Ovary (tissue), 9 donors: ENCODE results near the gene VDAC2. TPM values are rescaled to one million over a fixed set of nuclear protein-coding genes. Genes with fewer than 3 reads are reported as not detected.

Experiments used
- DNase-seq, 5 donors: peaks; one replicate each; pipeline ENCODE4 v3.0.0-alpha.2; 2019 to 2020
- H3K27ac ChIP-seq, 2 donors: fragments of 200-600 bp; one replicate each; pipeline versions ENCODE4 v1.5.1 to v1.8.0; 2019 to 2022
- H3K27me3 ChIP-seq: fragments of 200-600 bp; one replicate; pipeline ENCODE4 v1.8.0; 2022
- H3K36me3 ChIP-seq: fragments of 200-600 bp; sonication (generic); one replicate; pipeline ENCODE4 v1.5.1; 2019
- H3K4me1 ChIP-seq: one replicate; pipeline ENCODE4 v1.8.1; 2013; ENCODE audit warnings: mild to moderate bottlenecking, moderate library complexity; ENCODE audit not compliant: insufficient read depth
- H3K4me3 ChIP-seq: fragments of 200-600 bp; sonication (generic); one replicate; pipeline ENCODE4 v1.5.1; 2017
- H3K9me3 ChIP-seq, 2 donors: fragments of 200-600 bp in 1 of 2; sonication (generic) in 1 of 2; one replicate each; pipeline versions ENCODE4 v1.5.1 to v1.8.1; 2013 to 2019; ENCODE audit warnings: mild to moderate bottlenecking in 1 of 2, moderate library complexity in 1 of 2
- EP300 ChIP-seq: sonication (generic); formaldehyde crosslinking; IDR thresholded peaks from one replicate; pipeline ENCODE4 v1.6.1; 2017; ENCODE audit warnings: antibody characterized with exemption
- POLR2A ChIP-seq: fragments of 450-650 bp; IDR thresholded peaks from one replicate; pipeline ENCODE4 v1.6.1; 2017; ENCODE audit warnings: antibody characterized with exemption, mild to moderate bottlenecking, moderate library complexity
- WGBS, 3 donors: extraction: QIAGEN DNeasy Blood & Tissue Kit in 1 of 3; methylation state at CpG; one replicate each; pipeline versions ENCODE4 v1.1.5 to v1.1.7; 2013 to 2017; 5-methylcytosine and 5-hydroxymethylcytosine counted together
- intact Hi-C, 4 donors: fragments of 100-400 bp; cut with DNase I; formaldehyde crosslinking; loops; one replicate each; pipeline versions ENCODE4 v1.11.0 to v1.15.1; 2022 to 2023
- polyA plus RNA-seq, 2 donors: library from polyadenylated mRNA; stranded (reverse); fragments of 200-250 nt in 1 of 2; fragments of 350-450 nt in 1 of 2; fragmentation: Illumina TruSeq in 1 of 2; extraction: RNeasy Lipid Tissue Mini Kit (QIAGEN cat#74804) in 1 of 2; gene quantifications; one replicate each; pipeline ENCODE4 v1.2.3, GENCODE V29; 2013 to 2014
- total RNA-seq, 7 donors: library from RNA; depleted of rRNA in 2 of 7; stranded (reverse); fragments of >200 nt in 2 of 7; fragmentation: NEBNext Ultra II Directional in 3 of 7; extraction: Animal tissue kit (Norgen Biotek cat#: 25700) in 3 of 7; gene quantifications; one replicate each; pipeline versions ENCODE4 v1.1.0 to v1.2.4, GENCODE V29; 2016 to 2023
- TF ChIP-seq, protein P1 (sequence below), 3 donors: fragments of 450-650 bp in 2 of 3; fragments of 200-600 bp in 1 of 3; IDR thresholded peaks; one replicate each; pipeline versions ENCODE4 v1.5.1 to v1.8.0; 2016 to 2022; ENCODE audit warnings: antibody characterized with exemption in 3 of 3, mild to moderate bottlenecking in 1 of 3
- donor health status: DM: no; HTN: no; CAD: no; lungs with moderate emphysema.
- donor health status: DM: no; HTN: no; CAD: no.
- donor health status: Bipolar disorder and iron deficiency.
- donor health status: DM: yes; HTN: yes; CAD: no.
- donor health status: DM: no; HTN: no; CAD: no.
- donor health status: DM: yes; HTN: yes; CAD: no.

The VDAC2 gene
- total and polyA plus RNA-seq, 9 donors, result 106 to 252 (median 141) TPM

DNA sequence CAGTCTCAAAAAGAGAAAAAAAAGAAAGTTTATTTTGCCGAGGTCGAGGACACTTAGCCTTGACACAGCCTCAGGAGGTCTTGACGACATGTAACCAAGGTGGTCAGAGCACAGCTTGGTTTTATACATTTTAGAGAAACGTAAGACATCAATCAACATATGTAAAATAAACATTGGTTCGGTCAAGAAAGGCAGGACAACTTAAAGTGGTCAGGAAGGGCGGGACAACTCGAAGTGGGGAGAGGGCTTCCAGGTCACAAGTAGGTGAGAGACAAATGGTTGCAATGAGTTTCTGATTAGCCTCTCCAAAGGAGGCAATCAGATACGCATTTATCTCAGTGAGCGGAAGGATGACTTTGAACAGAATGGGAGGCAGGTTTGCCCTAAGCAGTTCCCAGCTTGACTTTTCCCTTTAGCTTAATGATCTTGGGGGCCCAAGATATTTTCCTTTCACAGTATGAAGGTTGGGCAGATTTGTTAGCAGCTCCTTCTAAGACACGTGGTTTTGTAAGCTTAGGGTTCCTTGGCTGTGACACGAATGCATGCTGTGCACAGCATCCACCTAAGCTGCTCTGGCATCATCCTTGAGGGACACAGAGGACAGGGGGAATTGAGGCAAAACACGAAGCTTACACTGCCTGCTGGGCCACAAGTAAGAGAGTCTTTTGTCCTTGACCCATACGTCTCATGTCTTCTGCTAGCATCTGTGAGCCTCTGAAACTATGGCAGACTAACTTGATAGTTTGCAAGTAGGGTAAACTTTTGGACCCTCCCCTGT is 3.3 kb upstream of the VDAC2 start:
- no peak overlapping the region for H3K27ac ChIP-seq
- TF ChIP-seq POLR2A, result no peak
- H3K9me3 ChIP-seq, result no peaks in the 10 kb centered on the region
- H3K27me3 ChIP-seq, result no peaks in the 10 kb centered on the region
- DNase-seq, result no peak
- H3K36me3 ChIP-seq, result no peaks in the 10 kb centered on the region
- intact Hi-C loops, result no loop called here
- peaks cover 4% of the 10 kb centered on the region for H3K4me1 ChIP-seq
- H3K4me3 ChIP-seq, result no peak overlapping the region
- WGBS, 3 donors, result 68 to 75% (median 70%) methylated on average over 13 of the region's 13 CpGs

DNA sequence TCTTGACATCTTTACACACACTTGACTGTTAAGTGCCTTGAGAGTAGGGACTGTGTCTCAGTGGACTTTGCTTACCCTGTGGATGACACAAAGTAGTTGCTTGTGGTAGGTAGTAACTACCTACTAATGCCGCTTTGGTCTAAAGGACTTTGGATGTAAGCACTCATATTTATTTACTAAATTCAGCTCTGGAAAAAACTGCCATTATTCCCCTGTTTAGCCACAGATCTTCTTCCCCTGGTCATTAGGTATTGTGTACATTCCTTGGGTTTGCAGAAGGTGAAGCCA is 2.8 kb upstream of the VDAC2 start:
- Histone ChIP-seq H3K36me3 (no peaks in the 10 kb centered on the region), H3K4me3 (no peak overlapping the region), H3K27me3 (no peaks in the 10 kb centered on the region), H3K4me1 (peaks cover 4% of the 10 kb centered on the region), H3K27ac (no peak overlapping the region), H3K9me3 (no peaks in the 10 kb centered on the region)
- whole genome bisulfite sequencing, 3 donors, result 86 to 96% (median 94%) methylated on average over 1 of the region's 1 CpG
- no peak for TF ChIP-seq POLR2A
- TF ChIP-seq EP300, result no peak
- TF ChIP-seq, protein P1, sequence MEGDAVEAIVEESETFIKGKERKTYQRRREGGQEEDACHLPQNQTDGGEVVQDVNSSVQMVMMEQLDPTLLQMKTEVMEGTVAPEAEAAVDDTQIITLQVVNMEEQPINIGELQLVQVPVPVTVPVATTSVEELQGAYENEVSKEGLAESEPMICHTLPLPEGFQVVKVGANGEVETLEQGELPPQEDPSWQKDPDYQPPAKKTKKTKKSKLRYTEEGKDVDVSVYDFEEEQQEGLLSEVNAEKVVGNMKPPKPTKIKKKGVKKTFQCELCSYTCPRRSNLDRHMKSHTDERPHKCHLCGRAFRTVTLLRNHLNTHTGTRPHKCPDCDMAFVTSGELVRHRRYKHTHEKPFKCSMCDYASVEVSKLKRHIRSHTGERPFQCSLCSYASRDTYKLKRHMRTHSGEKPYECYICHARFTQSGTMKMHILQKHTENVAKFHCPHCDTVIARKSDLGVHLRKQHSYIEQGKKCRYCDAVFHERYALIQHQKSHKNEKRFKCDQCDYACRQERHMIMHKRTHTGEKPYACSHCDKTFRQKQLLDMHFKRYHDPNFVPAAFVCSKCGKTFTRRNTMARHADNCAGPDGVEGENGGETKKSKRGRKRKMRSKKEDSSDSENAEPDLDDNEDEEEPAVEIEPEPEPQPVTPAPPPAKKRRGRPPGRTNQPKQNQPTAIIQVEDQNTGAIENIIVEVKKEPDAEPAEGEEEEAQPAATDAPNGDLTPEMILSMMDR (IDR thresholded peaks at IDR 0.05), result no peak
- intact Hi-C loops, result no loop called here
- DNase-seq, result no peak

- peak in 1 of 5 donors; percentile 33 for DNase-seq
- Histone ChIP-seq H3K4me1 (peaks cover 4% of the 10 kb centered on the region), H3K36me3 (no peaks in the 10 kb centered on the region), H3K9me3 (no peaks in the 10 kb centered on the region), H3K4me3 (no peak overlapping the region), H3K27me3 (no peaks in the 10 kb centered on the region), H3K27ac (no peak overlapping the region)
- WGBS, 3 donors, result 54 to 58% (median 56%) methylated on average over 4 of the region's 4 CpGs
- TF ChIP-seq EP300 (no peak), POLR2A (no peak)
- TF ChIP-seq, protein P1 (IDR thresholded peaks at IDR 0.05), result no peak
- intact Hi-C loops, result no loop called here
These were observed 2.4 kb upstream of the VDAC2 start for GRCh38 chr10:75208181-75208580.

DNA sequence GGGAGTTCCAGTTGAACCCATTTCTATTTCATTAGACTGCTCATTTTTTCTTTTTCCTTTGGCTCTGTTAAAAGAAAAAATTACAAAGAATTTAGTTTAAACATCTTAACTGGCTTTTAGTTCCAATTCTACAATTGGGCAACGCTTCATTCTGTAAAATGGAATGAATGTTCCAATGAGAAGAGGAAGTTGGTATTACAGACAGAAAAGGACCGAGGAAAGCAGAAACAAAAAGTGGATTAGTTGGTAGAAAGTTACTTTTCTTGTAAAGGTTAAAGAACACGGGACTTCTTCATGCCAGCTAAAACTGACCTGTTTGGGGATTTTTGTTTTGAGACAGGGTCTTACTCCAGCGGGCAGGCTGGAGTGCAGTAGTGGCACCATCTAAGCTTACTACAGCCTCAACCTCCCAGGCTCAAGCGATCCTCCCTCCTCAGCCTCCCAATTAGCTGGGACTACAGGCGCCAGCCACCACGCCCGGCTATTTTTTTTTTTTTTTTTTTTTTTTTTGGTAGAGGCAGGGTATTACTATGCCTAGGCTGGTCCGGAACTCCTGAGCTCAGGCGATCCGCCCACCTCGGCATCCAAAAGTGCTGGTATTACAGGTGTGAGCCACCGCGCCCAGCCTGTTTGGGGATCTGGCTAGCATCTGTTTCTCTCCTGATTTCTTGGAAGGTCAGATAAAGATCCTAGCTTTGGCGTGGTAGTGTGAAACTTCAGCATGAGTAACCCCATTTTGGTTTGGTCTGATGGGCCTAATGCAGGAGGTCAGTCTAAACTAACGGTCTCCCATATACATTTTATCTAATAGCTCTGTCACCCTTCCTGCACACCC is 1.3 kb upstream of the VDAC2 start:
- no peak for TF ChIP-seq EP300
- TF ChIP-seq POLR2A, result no peak
- TF ChIP-seq, protein P1 (IDR thresholded peaks at IDR 0.05), result no peak
- WGBS, 3 donors, result 78 to 83% (median 81%) methylated on average over 16 of the region's 16 CpGs
- Histone ChIP-seq H3K27me3 (no peaks in the 10 kb centered on the region), H3K27ac (peak overlapping the region; percentile 93 to 98), H3K4me1 (peaks cover 4% of the 10 kb centered on the region), H3K36me3 (no peaks in the 10 kb centered on the region), H3K9me3 (no peaks in the 10 kb centered on the region), H3K4me3 (peak overlapping the region; percentile 86)
- intact Hi-C loops, result no loop called here
- peak in 4 of 5 donors; percentile 42 to 58 (median 54) for DNase-seq

DNA sequence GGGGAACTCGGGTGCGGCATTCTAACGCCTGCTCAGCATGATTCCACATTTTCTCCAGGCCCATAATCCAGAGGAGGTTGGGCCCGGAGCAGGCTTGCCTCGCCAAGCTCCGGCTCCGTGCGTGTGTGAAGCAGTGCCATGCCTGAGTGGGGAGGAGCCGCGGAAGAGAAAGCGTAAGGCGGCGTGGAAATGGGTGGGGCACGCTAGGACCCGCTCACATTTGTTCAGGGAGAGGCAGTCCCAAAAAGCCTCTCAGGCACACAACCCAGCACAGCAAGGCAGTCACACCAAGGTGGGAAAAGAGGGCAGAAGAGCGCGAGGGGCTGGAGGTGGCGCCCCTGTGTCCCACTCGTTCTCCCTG is 695 bp upstream of the VDAC2 start:
- Histone ChIP-seq H3K27me3 (no peaks in the 10 kb centered on the region), H3K27ac (peak overlapping the region; percentile 93 to 98), H3K4me3 (peak overlapping the region; percentile 86), H3K4me1 (peaks cover 4% of the 10 kb centered on the region), H3K9me3 (no peaks in the 10 kb centered on the region), H3K36me3 (no peaks in the 10 kb centered on the region)
- TF ChIP-seq, protein P1 (IDR thresholded peaks at IDR 0.05), result no peak
- no peak for TF ChIP-seq POLR2A
- no peak for TF ChIP-seq EP300
- 0% methylated on average over 19 of the region's 19 CpGs for WGBS, 3 donors
- DNase-seq, result peak; percentile 74 to 88 (median 81)
- intact Hi-C loops, result no loop called here
